Kasumi-1 (cell line): Measurements from ENCODE around the gene DDX39A.

Experiments
- DNase-seq, 2 experiments: peaks; one replicate each; lab custom pipeline; 2025; lab: John Stamatoyannopoulos, UW

Gene DDX39A

GRCh38 chr19:14434543-14435319 is 15.6 kb upstream of the DDX39A start:
- peak; percentile 38 to 41 for DNase-seq

GRCh38 chr19:14433554-14434501 is 14.7 kb upstream of the DDX39A start:
- peak; percentile 29 to 30 for DNase-seq

GRCh38 chr19:14432791-14433553 is 13.8 kb upstream of the DDX39A start, which contains the start of gene PKN1:
Gene PKN1, plus strand, starts transcription at chr19:14433306. Its CDS starts 216 bp downstream, at chr19:14433522.
- DNase-seq, result peak; percentile 29 to 34

GRCh38 chr19:14430712-14431111 is 11.6 kb upstream of the DDX39A start:
- no peak for DNase-seq

GRCh38 chr19:14428882-14429416 is 9.8 kb upstream of the DDX39A start:
- DNase-seq, result no peak

GRCh38 chr19:14427461-14427860 is 8.3 kb upstream of the DDX39A start:
- no peak for DNase-seq

GRCh38 chr19:14425696-14426138 is 6.6 kb upstream of the DDX39A start:
- DNase-seq, result no peak

GRCh38 chr19:14418856-14419105 is 360 bp downstream of the DDX39A start:
- DNase-seq, result no peak

- DNase-seq, result peak; percentile 29 to 35
These were observed 2.3 kb downstream of the DDX39A start for GRCh38 chr19:14416817-14417231.

GRCh38 chr19:14414926-14415690 is 4.0 kb downstream of the DDX39A start:
- DNase-seq, result no peak

- DNase-seq, result no peak
These were observed 5.4 kb downstream of the DDX39A start for GRCh38 chr19:14413693-14414181.

GRCh38 chr19:14412996-14413692 is 6.0 kb downstream of the DDX39A start:
- no peak for DNase-seq

GRCh38 chr19:14412324-14412995 is 6.7 kb downstream of the DDX39A start:
- no peak for DNase-seq

- DNase-seq, result no peak
These were observed 7.2 kb downstream of the DDX39A start for GRCh38 chr19:14411938-14412245.

GRCh38 chr19:14411161-14411937 is 7.8 kb downstream of the DDX39A start:
- DNase-seq, result no peak

- DNase-seq, result no peak
These were observed 8.8 kb downstream of the DDX39A start for GRCh38 chr19:14410091-14411051.

GRCh38 chr19:14409146-14410023 is 9.8 kb downstream of the DDX39A start:
- DNase-seq, result no peak
